Keratinocyte (primary cell): ENCODE data around the gene NET1. TPM values are rescaled to one million over a fixed set of nuclear protein-coding genes. Genes with fewer than 3 reads are reported as not detected.
"Not testable (repeated sequence)": the region's sequence is repeated elsewhere in the genome, so short reads cannot be mapped to it uniquely, and the experiment has no call there.

Source experiments
- DNase-seq: peaks from one replicate; pipeline ENCODE4 v3.0.0-alpha.2; 2011; ENCODE audit warnings: low read depth, missing footprints, low spot score
- FAIRE-seq: peaks from 2 replicates; lab custom pipeline; 2011; peaks lifted over from hg19 to GRCh38; lab: Jason Lieb, UNC
- H2AFZ ChIP-seq: 2 replicates; pipeline ENCODE4 v1.6.0; 2012; ENCODE audit warnings: low read length, control low read depth, inconsistent platforms; ENCODE audit not compliant: control insufficient read depth
- H3K27ac ChIP-seq: 2 replicates; pipeline ENCODE4 v1.5.1; 2011; ENCODE audit warnings: low read length; ENCODE audit not compliant: control insufficient read depth, insufficient read depth
- H3K27me3 ChIP-seq: 3 replicates; pipeline ENCODE4 v1.6.0; 2011; ENCODE audit warnings: low read length; ENCODE audit not compliant: control insufficient read depth, insufficient read depth; ENCODE audit errors: extremely low read depth
- H3K36me3 ChIP-seq, 2 experiments: 2 replicates in 1 of 2; 3 replicates in 1 of 2; pipeline ENCODE4 v1.5.1; 2011; ENCODE audit warnings: low read length in 2 of 2, mild to moderate bottlenecking in 1 of 2; ENCODE audit not compliant: control insufficient read depth in 2 of 2, insufficient read depth in 2 of 2; ENCODE audit errors: extremely low read depth in 1 of 2
- H3K4me1 ChIP-seq: 3 replicates; pipeline ENCODE4 v1.5.1; 2011; ENCODE audit warnings: low read length; ENCODE audit not compliant: control insufficient read depth, insufficient read depth; ENCODE audit errors: extremely low read depth
- H3K4me2 ChIP-seq: 3 replicates; pipeline ENCODE4 v1.6.0; 2011; ENCODE audit warnings: low read depth, low read length; ENCODE audit not compliant: control insufficient read depth, insufficient read depth; ENCODE audit errors: extremely low read depth
- H3K4me3 ChIP-seq, 3 experiments: fragments of 200-600 bp in 1 of 3; sonication (generic) in 1 of 3; 2 replicates in 2 of 3; 3 replicates in 1 of 3; pipeline ENCODE4 v1.5.1; 2011 to 2016; ENCODE audit warnings: low read length in 3 of 3, mild to moderate bottlenecking in 3 of 3, control low read depth in 2 of 3, inconsistent platforms in 1 of 3, low read depth in 1 of 3, mixed read lengths in 1 of 3, mixed run types in 1 of 3, moderate library complexity in 1 of 3; ENCODE audit not compliant: control insufficient read depth in 2 of 3, insufficient read depth in 2 of 3; ENCODE audit errors: extremely low read depth in 1 of 3
- H3K79me2 ChIP-seq: 2 replicates; pipeline ENCODE4 v1.6.0; 2012; ENCODE audit warnings: low read length; ENCODE audit not compliant: control insufficient read depth, insufficient read depth
- H3K9ac ChIP-seq: 3 replicates; pipeline ENCODE4 v1.6.0; 2011; ENCODE audit warnings: low read length; ENCODE audit not compliant: control insufficient read depth, insufficient read depth; ENCODE audit errors: extremely low read depth
- H3K9me1 ChIP-seq: 3 replicates; pipeline ENCODE4 v1.6.0; 2011; ENCODE audit warnings: low read length; ENCODE audit not compliant: control insufficient read depth, insufficient read depth; ENCODE audit errors: extremely low read depth
- H3K9me3 ChIP-seq: 2 replicates; pipeline ENCODE4 v1.5.1; 2012; ENCODE audit warnings: low read depth, low read length; ENCODE audit not compliant: control insufficient read depth
- H4K20me1 ChIP-seq: 3 replicates; pipeline ENCODE4 v1.6.0; 2011; ENCODE audit warnings: low read length; ENCODE audit not compliant: control insufficient read depth, insufficient read depth; ENCODE audit errors: extremely low read depth
- EZH2 ChIP-seq: IDR thresholded peaks from one replicate; pipeline ENCODE4 v1.6.1; 2012; ENCODE audit warnings: inconsistent platforms, mild to moderate bottlenecking, low read length, moderate library complexity
- dilution Hi-C: fragments of 300-500 bp; cut with MboI; formaldehyde crosslinking; loops from one replicate; pipeline ENCODE4 v1.7.0; 2020; ENCODE audit warnings: low sequenced_read_pairs; ENCODE audit not compliant: extremely low pct_ligation_motif_present
- polyA plus RNA-seq, 5 experiments: library from polyadenylated mRNA; depleted of rRNA in 3 of 5; stranded (reverse) in 3 of 5; stranded (forward) in 1 of 5; unstranded in 1 of 5; fragments of >200 nt; gene quantifications; 1 replicate in 1 of 5; 2 replicates in 3 of 5; 3 replicates in 1 of 5; pipeline versions ENCODE4 v1.2.1 to v1.2.3, GENCODE V29; 2011 to 2012; ENCODE audit warnings: missing spikeins in 2 of 5, low read depth in 1 of 5, low replicate concordance in 1 of 5
- TF ChIP-seq, protein P1 (sequence below), 3 experiments: IDR thresholded peaks in 1 of 3; conservative IDR thresholded peaks in 1 of 3; optimal IDR thresholded peaks in 1 of 3; 2 replicates in 2 of 3; 3 replicates in 1 of 3; pipeline versions ENCODE3 to v1.5.1; 2011; ENCODE audit warnings: low read length in 3 of 3, mild to moderate bottlenecking in 3 of 3, moderate library complexity in 2 of 3, control low read depth in 1 of 3, inconsistent platforms in 1 of 3; ENCODE audit not compliant: insufficient read depth in 2 of 3; ENCODE audit errors: extremely low read depth in 1 of 3

Gene NET1
- polyA plus RNA-seq, 1 donor (not counting 4 experiments of a cell fraction or from before 2014, with no cell fraction given) = 214 TPM

DNA sequence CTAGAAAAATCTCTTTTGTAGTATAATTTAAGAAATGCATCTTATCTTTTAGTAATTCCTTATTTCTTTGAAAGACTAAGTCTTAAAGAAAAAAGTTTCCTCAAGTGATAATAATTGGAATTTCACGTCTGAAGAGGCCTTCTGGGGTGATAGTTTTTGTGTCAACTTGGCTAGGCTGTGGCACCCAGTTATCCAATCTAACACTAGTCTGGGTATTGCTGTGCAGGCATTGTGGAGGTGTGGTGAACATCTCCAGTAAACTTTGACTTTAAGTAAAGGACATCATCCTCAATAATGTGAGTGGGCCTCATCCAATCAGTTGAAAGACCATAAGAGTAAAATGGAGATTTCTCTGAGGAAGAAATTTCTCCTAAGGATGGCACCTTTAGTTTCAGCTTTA lies 5.4 kb upstream of the NET1 start:
- Histone ChIP-seq H3K27me3 (no peaks in the 10 kb centered on the region), H3K4me3 (no peak overlapping the region), H3K9ac (no peak overlapping the region), H3K4me2 (no peak overlapping the region), H3K79me2 (no peaks in the 10 kb centered on the region), H3K4me1 (peaks cover 10% of the 10 kb centered on the region), H2AFZ (no peak overlapping the region), H3K36me3 (no peaks in the 10 kb centered on the region), H3K9me1 (no peaks in the 10 kb centered on the region), H3K9me3 (no peaks in the 10 kb centered on the region), H3K27ac (no peak overlapping the region), H4K20me1 (no peaks in the 10 kb centered on the region)
- no peak for TF ChIP-seq EZH2
- DNase-seq (no peak), FAIRE-seq (no peak)
- dilution Hi-C loops = no loop called here

DNA sequence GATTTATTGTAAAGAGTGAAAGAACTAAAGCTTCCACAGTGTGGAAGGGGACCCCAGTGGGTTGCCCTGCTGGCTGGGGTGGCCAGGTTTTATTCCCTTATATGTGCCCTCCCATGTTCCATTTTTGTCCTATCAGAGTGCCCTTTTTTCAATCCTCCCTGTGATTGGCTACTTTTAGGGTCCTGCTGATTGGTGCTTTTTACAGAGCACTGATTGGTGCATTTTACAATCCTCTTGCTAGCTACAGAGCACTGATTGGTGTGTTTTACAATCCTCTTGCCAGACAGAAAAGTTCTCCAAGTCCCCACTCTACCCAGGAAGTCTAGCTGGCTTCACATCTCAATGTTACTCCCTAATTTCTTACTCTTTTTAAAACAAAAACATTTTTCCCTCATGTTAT lies 1.6 kb upstream of the NET1 start:
- H3K9me1 ChIP-seq, H3K9ac ChIP-seq, DNase-seq, H3K4me3 ChIP-seq, H3K9me3 ChIP-seq, H4K20me1 ChIP-seq, FAIRE-seq, H3K4me2 ChIP-seq, H2AFZ ChIP-seq, H3K27ac ChIP-seq, H3K36me3 ChIP-seq, H3K27me3 ChIP-seq, dilution Hi-C loops: not testable (repeated sequence)
- Histone ChIP-seq H3K4me1 (peaks cover 18% of the 10 kb centered on the region), H3K79me2 (peaks cover 31% of the 10 kb centered on the region)

DNA sequence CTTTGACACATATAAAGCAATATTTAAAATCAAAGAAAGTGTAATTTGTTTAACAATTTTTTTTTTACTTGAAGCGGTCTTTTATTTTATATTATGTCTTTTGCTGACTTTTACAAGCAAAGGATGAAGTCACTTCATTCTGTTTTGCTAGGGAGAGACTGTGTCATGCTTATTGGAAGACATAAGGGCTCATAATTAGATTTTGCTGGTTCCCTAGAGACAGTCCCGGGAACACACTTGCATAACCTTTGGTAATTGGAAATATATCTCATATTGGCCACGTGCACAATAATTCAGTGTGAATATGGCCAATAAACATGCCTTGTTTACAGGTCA lies 448 bp upstream of the NET1 start:
- H3K4me3 ChIP-seq = peak overlapping the region in 1 of 3 experiments; percentile 66
- H3K79me2 ChIP-seq = peaks cover 42% of the 10 kb centered on the region
- H3K27ac ChIP-seq = peak overlapping the region; percentile 70
- dilution Hi-C loops = no loop called here
- FAIRE-seq = no peak
- peak overlapping the region; percentile 96 for H2AFZ ChIP-seq
- H3K4me1 ChIP-seq = peaks cover 18% of the 10 kb centered on the region
- H3K36me3 ChIP-seq = no peaks in the 10 kb centered on the region
- no peaks in the 10 kb centered on the region for H3K9me3 ChIP-seq
- no peaks in the 10 kb centered on the region for H4K20me1 ChIP-seq
- no peaks in the 10 kb centered on the region for H3K27me3 ChIP-seq
- peak overlapping the region; percentile 84 for H3K9ac ChIP-seq
- H3K4me2 ChIP-seq = peak overlapping the region; percentile 88
- no peaks in the 10 kb centered on the region for H3K9me1 ChIP-seq
- no peak for DNase-seq
- TF ChIP-seq, protein P1, sequence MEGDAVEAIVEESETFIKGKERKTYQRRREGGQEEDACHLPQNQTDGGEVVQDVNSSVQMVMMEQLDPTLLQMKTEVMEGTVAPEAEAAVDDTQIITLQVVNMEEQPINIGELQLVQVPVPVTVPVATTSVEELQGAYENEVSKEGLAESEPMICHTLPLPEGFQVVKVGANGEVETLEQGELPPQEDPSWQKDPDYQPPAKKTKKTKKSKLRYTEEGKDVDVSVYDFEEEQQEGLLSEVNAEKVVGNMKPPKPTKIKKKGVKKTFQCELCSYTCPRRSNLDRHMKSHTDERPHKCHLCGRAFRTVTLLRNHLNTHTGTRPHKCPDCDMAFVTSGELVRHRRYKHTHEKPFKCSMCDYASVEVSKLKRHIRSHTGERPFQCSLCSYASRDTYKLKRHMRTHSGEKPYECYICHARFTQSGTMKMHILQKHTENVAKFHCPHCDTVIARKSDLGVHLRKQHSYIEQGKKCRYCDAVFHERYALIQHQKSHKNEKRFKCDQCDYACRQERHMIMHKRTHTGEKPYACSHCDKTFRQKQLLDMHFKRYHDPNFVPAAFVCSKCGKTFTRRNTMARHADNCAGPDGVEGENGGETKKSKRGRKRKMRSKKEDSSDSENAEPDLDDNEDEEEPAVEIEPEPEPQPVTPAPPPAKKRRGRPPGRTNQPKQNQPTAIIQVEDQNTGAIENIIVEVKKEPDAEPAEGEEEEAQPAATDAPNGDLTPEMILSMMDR (optimal IDR thresholded peaks at IDR 0.05 in 1 of 3, IDR thresholded peaks at IDR 0.05 in 1 of 3, conservative IDR thresholded peaks at IDR 0.05 in 1 of 3; ENCODE audit: extremely low read depth in 1 of 3, insufficient read depth in 2 of 3, low read length in 3 of 3) = no peak
- no peak for TF ChIP-seq EZH2
